GM21717 (cell line): Measurements from ENCODE around the gene MYO1E.
A peak's percentile ranks its signal among the peaks of the same experiment; 100 is the strongest.

ENCODE experiments used
- ATAC-seq: cut with Tn5 transposase; IDR thresholded peaks from one replicate; pipeline ENCODE4 v1.9.1; 2021; ENCODE audit warnings: mild to moderate bottlenecking, moderate library complexity; ENCODE audit not compliant: unreplicated experiment

MYO1E gene

GRCh38 chr15:59105854-59106253 lies 266.8 kb downstream of the MYO1E start:
- no peak for ATAC-seq

- peak; percentile 95 for ATAC-seq
Observed at GRCh38 chr15:59104912-59105732, 267.5 kb downstream of the MYO1E start, which contains the start of gene CCNB2. CCNB2 (plus strand) TSS chr15:59105146; CDS start chr15:59105269, 123 bp downstream.

- ATAC-seq = peak; percentile 32
Observed at GRCh38 chr15:59104602-59104911, 268.1 kb downstream of the MYO1E start.

- ATAC-seq = no peak
Observed at GRCh38 chr15:59099162-59099685, 273.4 kb downstream of the MYO1E start.

GRCh38 chr15:59096429-59096828 lies 276.2 kb downstream of the MYO1E start:
- ATAC-seq = no peak

GRCh38 chr15:59094077-59094476 lies 278.6 kb downstream of the MYO1E start:
- ATAC-seq = no peak

- no peak for ATAC-seq
Observed at GRCh38 chr15:59087731-59088130, 284.9 kb downstream of the MYO1E start.
